Adipocyte (in vitro differentiated cells): Measurements from ENCODE around the gene TMOD3.
A peak's percentile ranks its signal among the peaks of the same experiment; 100 is the strongest.

Source experiments
- DNase-seq: peaks from one replicate; pipeline ENCODE4 v3.0.0-alpha.2; 2015; ENCODE audit warnings: low read depth
- H3K27me3 ChIP-seq: replicated peaks from 2 replicates; pipeline ENCODE4 v1.7.0; 2013; ENCODE audit warnings: mild to moderate bottlenecking, low read length, moderate library complexity; ENCODE audit not compliant: control insufficient read depth, insufficient read depth
- H3K36me3 ChIP-seq: 2 replicates; pipeline ENCODE4 v1.7.0; 2013; ENCODE audit warnings: low read length, mild to moderate bottlenecking, moderate library complexity; ENCODE audit not compliant: control insufficient read depth, insufficient read depth, severe bottlenecking
- H3K4me1 ChIP-seq: 2 replicates; pipeline ENCODE4 v1.7.0; 2013; ENCODE audit warnings: mild to moderate bottlenecking, low read length, moderate library complexity; ENCODE audit not compliant: control insufficient read depth, insufficient read depth
- H3K4me3 ChIP-seq: 2 replicates; pipeline ENCODE4 v1.7.0; 2013; ENCODE audit warnings: mild to moderate bottlenecking, low read length, moderate library complexity
- H3K9ac ChIP-seq: 2 replicates; pipeline ENCODE4 v1.7.0; 2013; ENCODE audit warnings: mild to moderate bottlenecking, low read length, moderate library complexity
- H3K9me3 ChIP-seq: 2 replicates; pipeline ENCODE4 v1.7.0; 2013; ENCODE audit warnings: mild to moderate bottlenecking, low read length, moderate library complexity; ENCODE audit not compliant: control insufficient read depth

TMOD3 gene

GRCh38 chr15:51917493-51917892 is 88.0 kb downstream of the TMOD3 start:
- H3K4me1 ChIP-seq = no peaks in the 10 kb centered on the region
- no peaks in the 10 kb centered on the region for H3K27me3 ChIP-seq
- no peaks in the 10 kb centered on the region for H3K9me3 ChIP-seq
- H3K4me3 ChIP-seq = no peak overlapping the region
- no peak overlapping the region for H3K9ac ChIP-seq
- H3K36me3 ChIP-seq = peaks cover 45% of the 10 kb centered on the region
- peak; percentile 22 for DNase-seq

GRCh38 chr15:51924156-51925068 is 95.0 kb downstream of the TMOD3 start:
- no peaks in the 10 kb centered on the region for H3K27me3 ChIP-seq
- no peak for DNase-seq
- no peak overlapping the region for H3K9ac ChIP-seq
- no peaks in the 10 kb centered on the region for H3K4me1 ChIP-seq
- H3K36me3 ChIP-seq = peaks cover 31% of the 10 kb centered on the region
- H3K4me3 ChIP-seq = no peak overlapping the region
- H3K9me3 ChIP-seq = no peaks in the 10 kb centered on the region

- H3K36me3 ChIP-seq = peaks cover 36% of the 10 kb centered on the region
- H3K4me3 ChIP-seq = no peak overlapping the region
- DNase-seq = no peak
- no peaks in the 10 kb centered on the region for H3K4me1 ChIP-seq
- no peaks in the 10 kb centered on the region for H3K9me3 ChIP-seq
- no peaks in the 10 kb centered on the region for H3K27me3 ChIP-seq
- H3K9ac ChIP-seq = no peak overlapping the region
Measured at GRCh38 chr15:51926809-51927208, 97.4 kb downstream of the TMOD3 start.

- no peaks in the 10 kb centered on the region for H3K9me3 ChIP-seq
- H3K4me1 ChIP-seq = no peaks in the 10 kb centered on the region
- H3K9ac ChIP-seq = no peak overlapping the region
- H3K36me3 ChIP-seq = peaks cover 16% of the 10 kb centered on the region
- H3K4me3 ChIP-seq = no peak overlapping the region
- H3K27me3 ChIP-seq = no peaks in the 10 kb centered on the region
- DNase-seq = no peak
Measured at GRCh38 chr15:51931016-51931415, 101.6 kb downstream of the TMOD3 start.

GRCh38 chr15:51931638-51932037 is 102.2 kb downstream of the TMOD3 start:
- Histone ChIP-seq H3K4me3 (no peak overlapping the region), H3K36me3 (peaks cover 21% of the 10 kb centered on the region), H3K9me3 (no peaks in the 10 kb centered on the region), H3K27me3 (no peaks in the 10 kb centered on the region), H3K4me1 (no peaks in the 10 kb centered on the region), H3K9ac (no peak overlapping the region)
- peak; percentile 25 for DNase-seq

- Histone ChIP-seq H3K36me3 (peaks cover 26% of the 10 kb centered on the region), H3K4me3 (no peak overlapping the region), H3K9me3 (no peaks in the 10 kb centered on the region), H3K4me1 (no peaks in the 10 kb centered on the region), H3K9ac (no peak overlapping the region), H3K27me3 (no peaks in the 10 kb centered on the region)
- DNase-seq = no peak
Measured at GRCh38 chr15:51932161-51932560, 102.7 kb downstream of the TMOD3 start.

- H3K9ac ChIP-seq = no peak overlapping the region
Measured at GRCh38 chr15:51935466-51936104, 106.1 kb downstream of the TMOD3 start.

GRCh38 chr15:51936105-51936478 is 106.6 kb downstream of the TMOD3 start:
- no peak overlapping the region for H3K4me3 ChIP-seq
- no peak for DNase-seq
- H3K36me3 ChIP-seq = peaks cover 22% of the 10 kb centered on the region
- H3K9me3 ChIP-seq = no peaks in the 10 kb centered on the region
- no peaks in the 10 kb centered on the region for H3K27me3 ChIP-seq
- peaks cover 5% of the 10 kb centered on the region for H3K4me1 ChIP-seq
- no peak overlapping the region for H3K9ac ChIP-seq

More at GRCh38 chr15:51935466-51936104, 106.1 kb downstream of the TMOD3 start:
- no peak overlapping the region for H3K4me3 ChIP-seq
- H3K9me3 ChIP-seq = no peaks in the 10 kb centered on the region
- no peaks in the 10 kb centered on the region for H3K27me3 ChIP-seq
- no peak for DNase-seq
- peaks cover 25% of the 10 kb centered on the region for H3K36me3 ChIP-seq
- H3K4me1 ChIP-seq = peaks cover 5% of the 10 kb centered on the region

GRCh38 chr15:51938286-51938685 is 108.8 kb downstream of the TMOD3 start:
- Histone ChIP-seq H3K4me1 (peaks cover 5% of the 10 kb centered on the region), H3K9me3 (no peaks in the 10 kb centered on the region), H3K4me3 (no peak overlapping the region), H3K36me3 (peaks cover 28% of the 10 kb centered on the region), H3K9ac (no peak overlapping the region), H3K27me3 (no peaks in the 10 kb centered on the region)
- no peak for DNase-seq

- H3K27me3 ChIP-seq = no peaks in the 10 kb centered on the region
- H3K9me3 ChIP-seq = no peaks in the 10 kb centered on the region
- H3K9ac ChIP-seq = no peak overlapping the region
- peaks cover 28% of the 10 kb centered on the region for H3K36me3 ChIP-seq
- peaks cover 11% of the 10 kb centered on the region for H3K4me1 ChIP-seq
- no peak for DNase-seq
- no peak overlapping the region for H3K4me3 ChIP-seq
Measured at GRCh38 chr15:51939216-51939615, 109.8 kb downstream of the TMOD3 start.

GRCh38 chr15:51947124-51947523 is 117.7 kb downstream of the TMOD3 start:
- H3K36me3 ChIP-seq = peaks cover 61% of the 10 kb centered on the region

More at GRCh38 chr15:51947124-51947523, 117.7 kb downstream of the TMOD3 start:
- Histone ChIP-seq H3K4me1 (peaks cover 6% of the 10 kb centered on the region), H3K27me3 (no peaks in the 10 kb centered on the region), H3K4me3 (no peak overlapping the region), H3K9me3 (no peaks in the 10 kb centered on the region), H3K9ac (no peak overlapping the region)
- no peak for DNase-seq
